ENCODE measurements around the gene DIS3L2.
"Not testable (repeated sequence)": the region's sequence is repeated elsewhere in the genome, so short reads cannot be mapped to it uniquely, and the experiment has no call there.

Gene DIS3L2

GRCh38 chr2:232379610-232380590, 418.4 kb downstream of the DIS3L2 start:
- not testable (repeated sequence) for H3K4me1 ChIP-seq (ENCODE audit: low read length); H3K4me2 ChIP-seq (ENCODE audit: low read length)

GRCh38 chr2:232381204-232382031, 419.9 kb downstream of the DIS3L2 start:
- not testable (repeated sequence) for H3K27ac ChIP-seq (ENCODE audit: low read length); H3K9ac ChIP-seq (ENCODE audit: low read length); H3K36me3 ChIP-seq (replicated peaks; ENCODE audit: low read depth, low read length); H3K4me3 ChIP-seq (ENCODE audit: low read length); H3K4me1 ChIP-seq (ENCODE audit: low read length); H3K27me3 ChIP-seq (ENCODE audit: low read depth, low read length); H3K79me2 ChIP-seq (ENCODE audit: low read length); H2AFZ ChIP-seq (ENCODE audit: low read depth, low read length); H4K20me1 ChIP-seq (ENCODE audit: insufficient read depth, low read length); H3K9me3 ChIP-seq (ENCODE audit: insufficient read depth, low read length); H3K4me2 ChIP-seq (ENCODE audit: low read length)

More at GRCh38 chr2:232379610-232380590, 418.4 kb downstream of the DIS3L2 start:
- H3K9me3 ChIP-seq (ENCODE audit: insufficient read depth, low read length); H3K79me2 ChIP-seq (ENCODE audit: low read length); H3K36me3 ChIP-seq (replicated peaks; ENCODE audit: low read depth, low read length); H4K20me1 ChIP-seq (ENCODE audit: insufficient read depth, low read length); H2AFZ ChIP-seq (ENCODE audit: low read depth, low read length); H3K4me3 ChIP-seq (ENCODE audit: low read length); H3K9ac ChIP-seq (ENCODE audit: low read length); H3K27me3 ChIP-seq (ENCODE audit: low read depth, low read length); H3K27ac ChIP-seq (ENCODE audit: low read length): not testable (repeated sequence)

- H3K4me1 ChIP-seq (ENCODE audit: low read length) = no peaks in the 10 kb centered on the region
- H3K79me2 ChIP-seq (ENCODE audit: low read length) = no peaks in the 10 kb centered on the region
- no peak overlapping the region for H3K4me3 ChIP-seq (ENCODE audit: low read length)
- no peak overlapping the region for H2AFZ ChIP-seq (ENCODE audit: low read depth, low read length)
- no peaks in the 10 kb centered on the region; the same call in 1 of the 2 replicates for H3K27me3 ChIP-seq (ENCODE audit: low read depth, low read length)
- no peak overlapping the region for H3K9ac ChIP-seq (ENCODE audit: low read length)
- TF ChIP-seq EZH2phosphoT487 (IDR thresholded peaks at IDR 0.05; ENCODE audit: low read depth) (no peak), CTCF (IDR thresholded peaks at IDR 0.05; ENCODE audit: low read depth, low read length) (no peak)
- no peak overlapping the region for H3K27ac ChIP-seq (ENCODE audit: low read length)
- no peaks in the 10 kb centered on the region for H4K20me1 ChIP-seq (ENCODE audit: insufficient read depth, low read length)
- H3K9me3 ChIP-seq (ENCODE audit: insufficient read depth, low read length) = no peaks in the 10 kb centered on the region
- H3K4me2 ChIP-seq (ENCODE audit: low read length) = no peak overlapping the region
- no peaks in the 10 kb centered on the region for H3K36me3 ChIP-seq (replicated peaks; ENCODE audit: low read depth, low read length)
Measured at GRCh38 chr2:232382331-232383225, 421.1 kb downstream of the DIS3L2 start.

GRCh38 chr2:232384466-232384865, 423.0 kb downstream of the DIS3L2 start:
- Histone ChIP-seq H3K27ac (ENCODE audit: low read length) (no peak overlapping the region), H3K9me3 (ENCODE audit: insufficient read depth, low read length) (no peaks in the 10 kb centered on the region), H3K4me3 (ENCODE audit: low read length) (no peak overlapping the region), H3K79me2 (ENCODE audit: low read length) (no peaks in the 10 kb centered on the region), H4K20me1 (ENCODE audit: insufficient read depth, low read length) (no peaks in the 10 kb centered on the region), H3K36me3 (replicated peaks; ENCODE audit: low read depth, low read length) (no peaks in the 10 kb centered on the region), H3K4me1 (ENCODE audit: low read length) (no peaks in the 10 kb centered on the region), H3K4me2 (ENCODE audit: low read length) (no peak overlapping the region), H2AFZ (ENCODE audit: low read depth, low read length) (no peak overlapping the region), H3K9ac (ENCODE audit: low read length) (no peak overlapping the region), H3K27me3 (ENCODE audit: low read depth, low read length) (no peaks in the 10 kb centered on the region; the same call in 1 of the 2 replicates)
- TF ChIP-seq CTCF (IDR thresholded peaks at IDR 0.05; ENCODE audit: low read depth, low read length) = no peak
- no peak for TF ChIP-seq EZH2phosphoT487 (IDR thresholded peaks at IDR 0.05; ENCODE audit: low read depth)

GRCh38 chr2:232385058-232385457, 423.5 kb downstream of the DIS3L2 start:
- not testable (repeated sequence) for H2AFZ ChIP-seq (ENCODE audit: low read depth, low read length); H4K20me1 ChIP-seq (ENCODE audit: insufficient read depth, low read length); H3K4me3 ChIP-seq (ENCODE audit: low read length); H3K79me2 ChIP-seq (ENCODE audit: low read length); H3K9me3 ChIP-seq (ENCODE audit: insufficient read depth, low read length); H3K9ac ChIP-seq (ENCODE audit: low read length); H3K27ac ChIP-seq (ENCODE audit: low read length); H3K36me3 ChIP-seq (replicated peaks; ENCODE audit: low read depth, low read length); H3K4me1 ChIP-seq (ENCODE audit: low read length); H3K27me3 ChIP-seq (ENCODE audit: low read depth, low read length); H3K4me2 ChIP-seq (ENCODE audit: low read length)

Data from OCI-LY3 (cell line).